GM06990 (cell line): ENCODE data around the gene DNAH3.

Experiments used
- DNase-seq: peaks from one replicate; pipeline ENCODE4 v3.0.0-alpha.2; 2011; ENCODE audit not compliant: insufficient read length; ENCODE audit errors: extremely low read depth
- H3K27me3 ChIP-seq: replicated peaks from 2 replicates; pipeline ENCODE4 v1.6.0; 2011; ENCODE audit warnings: low read length; ENCODE audit not compliant: control insufficient read depth, insufficient read depth
- H3K36me3 ChIP-seq: 2 replicates; pipeline ENCODE4 v1.5.1; 2011; ENCODE audit warnings: low read length; ENCODE audit not compliant: control insufficient read depth, insufficient read depth
- H3K4me3 ChIP-seq: replicated peaks from 2 replicates; pipeline ENCODE4 v1.5.1; 2011; ENCODE audit warnings: low read depth, mild to moderate bottlenecking, control low read depth, low read length
- TF ChIP-seq, protein P1 (sequence below): IDR thresholded peaks from 2 replicates; pipeline ENCODE4 v1.5.1; 2011; ENCODE audit warnings: low read length, control low read depth, mild to moderate bottlenecking, inconsistent platforms; ENCODE audit not compliant: insufficient read depth, poor library complexity, severe bottlenecking

Gene DNAH3

DNA sequence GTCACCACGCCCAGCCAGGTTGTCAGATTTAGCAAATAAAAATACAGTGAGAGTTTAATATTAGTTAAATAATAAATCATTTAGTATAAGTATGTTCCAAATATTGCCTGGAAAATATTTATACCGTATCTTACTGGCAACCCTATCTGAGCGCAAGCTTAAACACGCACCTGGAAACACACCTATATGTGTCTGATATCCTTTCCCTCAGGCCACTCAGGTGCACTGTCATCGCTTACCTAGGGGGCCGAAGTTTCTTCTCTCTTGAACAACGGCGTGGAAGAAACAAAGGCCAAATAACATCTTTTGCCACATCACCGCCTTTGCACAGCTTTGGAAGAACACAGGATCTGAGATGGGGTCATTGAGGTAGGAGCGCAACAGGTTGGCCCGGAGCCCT is 196.1 kb downstream of the DNAH3 start:
- TF ChIP-seq, protein P1, sequence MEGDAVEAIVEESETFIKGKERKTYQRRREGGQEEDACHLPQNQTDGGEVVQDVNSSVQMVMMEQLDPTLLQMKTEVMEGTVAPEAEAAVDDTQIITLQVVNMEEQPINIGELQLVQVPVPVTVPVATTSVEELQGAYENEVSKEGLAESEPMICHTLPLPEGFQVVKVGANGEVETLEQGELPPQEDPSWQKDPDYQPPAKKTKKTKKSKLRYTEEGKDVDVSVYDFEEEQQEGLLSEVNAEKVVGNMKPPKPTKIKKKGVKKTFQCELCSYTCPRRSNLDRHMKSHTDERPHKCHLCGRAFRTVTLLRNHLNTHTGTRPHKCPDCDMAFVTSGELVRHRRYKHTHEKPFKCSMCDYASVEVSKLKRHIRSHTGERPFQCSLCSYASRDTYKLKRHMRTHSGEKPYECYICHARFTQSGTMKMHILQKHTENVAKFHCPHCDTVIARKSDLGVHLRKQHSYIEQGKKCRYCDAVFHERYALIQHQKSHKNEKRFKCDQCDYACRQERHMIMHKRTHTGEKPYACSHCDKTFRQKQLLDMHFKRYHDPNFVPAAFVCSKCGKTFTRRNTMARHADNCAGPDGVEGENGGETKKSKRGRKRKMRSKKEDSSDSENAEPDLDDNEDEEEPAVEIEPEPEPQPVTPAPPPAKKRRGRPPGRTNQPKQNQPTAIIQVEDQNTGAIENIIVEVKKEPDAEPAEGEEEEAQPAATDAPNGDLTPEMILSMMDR, result no peak
- H3K36me3 ChIP-seq, result no peaks in the 10 kb centered on the region
- DNase-seq, result no peak
- H3K27me3 ChIP-seq, result no peaks in the 10 kb centered on the region
- no peak overlapping the region for H3K4me3 ChIP-seq

GRCh38 chr16:20952139-20952920 is 198.3 kb downstream of the DNAH3 start:
- H3K4me3 ChIP-seq, result no peak overlapping the region

GRCh38 chr16:20950294-20950693 is 200.4 kb downstream of the DNAH3 start:
- Histone ChIP-seq H3K4me3 (no peak overlapping the region), H3K36me3 (no peaks in the 10 kb centered on the region), H3K27me3 (no peaks in the 10 kb centered on the region)
- no peak for DNase-seq
- TF ChIP-seq, protein P1, result no peak

More at GRCh38 chr16:20952139-20952920, 198.3 kb downstream of the DNAH3 start:
- DNase-seq, result no peak
- TF ChIP-seq, protein P1, result no peak
- no peaks in the 10 kb centered on the region for H3K27me3 ChIP-seq
- no peaks in the 10 kb centered on the region for H3K36me3 ChIP-seq

- H3K27me3 ChIP-seq, result no peaks in the 10 kb centered on the region
Measured at GRCh38 chr16:20949660-20950059, 201.0 kb downstream of the DNAH3 start.

DNA sequence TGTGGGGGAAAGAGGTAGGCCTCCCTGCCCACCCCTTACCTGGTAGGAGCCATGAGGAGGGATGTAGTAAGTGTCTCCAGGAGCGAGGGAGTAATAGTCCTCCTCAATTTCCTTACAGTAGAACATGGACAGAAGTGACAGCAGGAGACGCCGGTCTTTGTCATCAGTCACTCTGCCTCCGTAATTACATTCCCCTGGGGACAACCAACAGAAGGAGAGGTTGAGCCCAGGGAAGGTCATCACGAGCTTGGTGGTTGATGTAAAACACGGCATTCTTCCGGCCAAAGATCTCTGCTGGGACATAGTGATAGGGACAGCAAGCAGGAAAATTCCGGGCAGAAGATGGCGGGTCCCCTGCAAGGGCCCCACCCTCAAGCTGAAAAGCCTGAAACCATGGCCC is 202.2 kb downstream of the DNAH3 start:
- Histone ChIP-seq H3K36me3 (no peaks in the 10 kb centered on the region), H3K27me3 (no peaks in the 10 kb centered on the region), H3K4me3 (no peak overlapping the region)
- no peak for DNase-seq
- TF ChIP-seq, protein P1, result no peak

More at GRCh38 chr16:20949660-20950059, 201.0 kb downstream of the DNAH3 start:
- no peak for DNase-seq
- H3K4me3 ChIP-seq, result no peak overlapping the region
- H3K36me3 ChIP-seq, result no peaks in the 10 kb centered on the region
- TF ChIP-seq, protein P1, result no peak
